ENCODE data around the gene CARM1. TPM values are rescaled to one million over a fixed set of nuclear protein-coding genes. Genes with fewer than 3 reads are reported as not detected.

The CARM1 gene
- total and polyA plus RNA-seq, 2 donors (not counting 3 experiments of a cell fraction or from before 2014, with no cell fraction given) = 65.6 to 70.8 TPM

GRCh38 chr19:10921199-10921909, 50.0 kb downstream of the CARM1 start:
- ChIA-PET CTCF (interaction anchor here (1.0 to 1.3 kb wide), 2 partner anchors 15 to 50 kb away, joined by 3 to 4 read pairs; partner anchors contain the start of gene CARM1), POLR2A (no interaction called here)
- Histone ChIP-seq H3K9me1 (replicated peaks; ENCODE audit: control insufficient read depth, extremely low read depth, insufficient read depth, low read length) (no peaks in the 10 kb centered on the region), H3K4me2 (ENCODE audit: insufficient read depth, low read length) (no peak overlapping the region), H3K27ac (ENCODE audit: insufficient read depth, low read depth, low read length) (no peak overlapping the region), H3K4me3 (replicated peaks in 1 of 3; ENCODE audit: insufficient read depth in 1 of 3, low read depth in 1 of 3, low read length in 3 of 3) (no peak overlapping the region), H3K36me3 (ENCODE audit: control insufficient read depth in 2 of 2, extremely low read depth in 1 of 2, insufficient read depth in 2 of 2, low read length in 2 of 2) (peaks cover 0 to 47% of the 10 kb centered on the region in 2 experiments), H4K20me1 (replicated peaks; ENCODE audit: control insufficient read depth, extremely low read depth, insufficient read depth, low read length) (no peaks in the 10 kb centered on the region), H3K9me3 (replicated peaks; ENCODE audit: control insufficient read depth, insufficient read depth, low read length) (no peaks in the 10 kb centered on the region), H3K27me3 (ENCODE audit: control insufficient read depth in 2 of 2, insufficient read depth in 2 of 2, low read length in 2 of 2) (no peaks in the 10 kb centered on the region), H2AFZ (ENCODE audit: low read depth, low read length) (no peak overlapping the region), H3K79me2 (ENCODE audit: control insufficient read depth, insufficient read depth, low read length) (no peaks in the 10 kb centered on the region), H3K4me1 (ENCODE audit: control insufficient read depth, extremely low read depth, insufficient read depth, low read length) (no peaks in the 10 kb centered on the region), H3K9ac (replicated peaks; ENCODE audit: extremely low read depth, insufficient read depth, low read length) (no peak overlapping the region)
- DNase-seq (ENCODE audit: low read depth, low spot score) (no peak), FAIRE-seq (no peak)
- intact Hi-C loops (cut with micrococcal nuclease) (no loop called here), dilution Hi-C loops (cut with MboI; ENCODE audit: extremely low pct_ligation_motif_present, low sequenced_read_pairs) (no loop called here)
- no TSS peak for BruUV-seq (replicated peaks)
- TF ChIP-seq POLR2AphosphoS5 (IDR thresholded peaks at IDR 0.05; ENCODE audit: insufficient read depth, low read depth, low read length) = peak; percentile 3
- TF ChIP-seq EZH2 (IDR thresholded peaks at IDR 0.05; ENCODE audit: borderline replicate concordance, low read depth, low read length, severe bottlenecking) = no peak

- dilution Hi-C loops (cut with MboI; ENCODE audit: extremely low pct_ligation_motif_present, low sequenced_read_pairs) (no loop called here), intact Hi-C loops (cut with micrococcal nuclease) (no loop called here)
- Histone ChIP-seq H3K27me3 (ENCODE audit: control insufficient read depth in 2 of 2, insufficient read depth in 2 of 2, low read length in 2 of 2) (no peaks in the 10 kb centered on the region), H2AFZ (ENCODE audit: low read depth, low read length) (no peak overlapping the region), H3K36me3 (ENCODE audit: control insufficient read depth in 2 of 2, extremely low read depth in 1 of 2, insufficient read depth in 2 of 2, low read length in 2 of 2) (peaks cover 0 to 45% of the 10 kb centered on the region in 2 experiments), H3K4me2 (ENCODE audit: insufficient read depth, low read length) (no peak overlapping the region), H3K27ac (ENCODE audit: insufficient read depth, low read depth, low read length) (no peak overlapping the region), H3K4me1 (ENCODE audit: control insufficient read depth, extremely low read depth, insufficient read depth, low read length) (no peaks in the 10 kb centered on the region), H3K9me3 (replicated peaks; ENCODE audit: control insufficient read depth, insufficient read depth, low read length) (no peaks in the 10 kb centered on the region), H3K9ac (replicated peaks; ENCODE audit: extremely low read depth, insufficient read depth, low read length) (no peak overlapping the region), H3K79me2 (ENCODE audit: control insufficient read depth, insufficient read depth, low read length) (no peaks in the 10 kb centered on the region), H4K20me1 (replicated peaks; ENCODE audit: control insufficient read depth, extremely low read depth, insufficient read depth, low read length) (no peaks in the 10 kb centered on the region), H3K9me1 (replicated peaks; ENCODE audit: control insufficient read depth, extremely low read depth, insufficient read depth, low read length) (no peaks in the 10 kb centered on the region), H3K4me3 (replicated peaks in 1 of 3; ENCODE audit: insufficient read depth in 1 of 3, low read depth in 1 of 3, low read length in 3 of 3) (no peak overlapping the region)
- no peak for DNase-seq (ENCODE audit: low read depth, low spot score)
- ChIA-PET POLR2A (no interaction called here), CTCF (interaction anchor here (1.0 to 1.3 kb wide), 4 partner anchors 15 to 51 kb away, joined by 3 to 4 read pairs (median 3); partner anchors contain the start of gene CARM1)
- BruUV-seq (replicated peaks) = TSS peak; percentile 54
- TF ChIP-seq EZH2 (IDR thresholded peaks at IDR 0.05; ENCODE audit: borderline replicate concordance, low read depth, low read length, severe bottlenecking) (no peak), CTCF (IDR thresholded peaks at IDR 0.05; ENCODE audit: extremely low read depth in 1 of 2, insufficient read depth in 1 of 2, low read depth in 1 of 2, low read length in 2 of 2) (no peak), POLR2AphosphoS5 (IDR thresholded peaks at IDR 0.05; ENCODE audit: insufficient read depth, low read depth, low read length) (no peak), POLR2A (IDR thresholded peaks at IDR 0.05; ENCODE audit: low read depth, low read length) (no peak), FOS (IDR thresholded peaks at IDR 0.05; ENCODE audit: borderline replicate concordance, insufficient read depth, low read length) (no peak), JUN (IDR thresholded peaks at IDR 0.05; ENCODE audit: borderline replicate concordance, insufficient read depth, insufficient read length, low read depth) (no peak), MAX (IDR thresholded peaks at IDR 0.05; ENCODE audit: insufficient read depth, insufficient read length) (no peak), GATA2 (IDR thresholded peaks at IDR 0.05; ENCODE audit: insufficient read depth, insufficient read length, low read depth, low read length) (no peak), MYC (IDR thresholded peaks at IDR 0.05; ENCODE audit: low read depth, low read length) (no peak)
- FAIRE-seq = no peak
Observed at GRCh38 chr19:10921910-10922637, 50.7 kb downstream of the CARM1 start.
